Neural progenitor cell (in vitro differentiated cells): Measurements from ENCODE around the gene MAP3K1. TPM values are rescaled to one million over a fixed set of nuclear protein-coding genes. Genes with fewer than 3 reads are reported as not detected.

Source experiments
- DNase-seq: peaks from one replicate; pipeline ENCODE4 v3.0.0-alpha.2; 2016; ENCODE audit warnings: low spot score
- H2AFZ ChIP-seq: fragments of 200-600 bp; sonication (generic); replicated peaks from 2 replicates; pipeline ENCODE4 v1.6.1; 2016; ENCODE audit warnings: antibody characterized with exemption
- H3F3A ChIP-seq: fragments of 200-600 bp; sonication (generic); 2 replicates; pipeline ENCODE4 v1.6.1; 2016; ENCODE audit warnings: antibody characterized with exemption, low read depth
- H3K27ac ChIP-seq: fragments of 200-600 bp; sonication (generic); 2 replicates; pipeline ENCODE4 v1.5.1; 2016; ENCODE audit warnings: mild to moderate bottlenecking
- H3K27me3 ChIP-seq: fragments of 200-600 bp; sonication (generic); 2 replicates; pipeline ENCODE4 v1.6.1; 2016; ENCODE audit warnings: mild to moderate bottlenecking, moderate library complexity
- H3K36me3 ChIP-seq: fragments of 200-600 bp; sonication (generic); 2 replicates; pipeline ENCODE4 v1.5.1; 2016
- H3K4me1 ChIP-seq: fragments of 200-600 bp; sonication (generic); 2 replicates; pipeline ENCODE4 v1.6.1; 2016; ENCODE audit warnings: mixed run types
- H3K4me2 ChIP-seq: fragments of 200-600 bp; sonication (generic); 2 replicates; pipeline ENCODE4 v1.6.1; 2016
- H3K4me3 ChIP-seq: fragments of 200-600 bp; sonication (generic); 2 replicates; pipeline ENCODE4 v1.5.1; 2016
- H3K79me2 ChIP-seq: fragments of 200-600 bp; sonication (generic); 2 replicates; pipeline ENCODE4 v1.6.1; 2016; ENCODE audit warnings: low read depth
- H3K9ac ChIP-seq: fragments of 200-600 bp; sonication (generic); 2 replicates; pipeline ENCODE4 v1.6.1; 2016
- H3K9me3 ChIP-seq: fragments of 200-600 bp; sonication (generic); 2 replicates; pipeline ENCODE4 v1.5.1; 2016; ENCODE audit warnings: low read depth
- H4K20me1 ChIP-seq: fragments of 200-600 bp; sonication (generic); 2 replicates; pipeline ENCODE4 v1.6.1; 2016; ENCODE audit warnings: low read depth
- H3K27ac Mint-ChIP-seq: 3 replicates; pipeline ENCODE4 v1.8.0; 2021; ENCODE audit warnings: mixed read lengths
- H3K27me3 Mint-ChIP-seq: 2 replicates; pipeline ENCODE4 v1.8.0; 2022; ENCODE audit warnings: low read depth, mild to moderate bottlenecking, inconsistent platforms, moderate library complexity, mixed read lengths; ENCODE audit not compliant: insufficient read depth
- H3K36me3 Mint-ChIP-seq: 3 replicates; pipeline ENCODE4 v1.8.0; 2021; ENCODE audit warnings: mixed read lengths
- H3K4me1 Mint-ChIP-seq: 3 replicates; pipeline ENCODE4 v1.8.0; 2021; ENCODE audit warnings: mixed read lengths
- H3K4me3 Mint-ChIP-seq: 3 replicates; pipeline ENCODE4 v1.8.0; 2021; ENCODE audit warnings: mild to moderate bottlenecking, moderate library complexity, mixed read lengths
- H3K9me3 Mint-ChIP-seq: 3 replicates; pipeline ENCODE4 v1.8.0; 2020; ENCODE audit warnings: mixed read lengths
- EZH2 ChIP-seq: fragments of 200-600 bp; sonication (generic); IDR thresholded peaks from 2 replicates; pipeline ENCODE4 v1.6.1; 2017; ENCODE audit warnings: antibody characterized with exemption, mild to moderate bottlenecking, moderate library complexity
- EZH2phosphoT487 ChIP-seq: fragments of 200-600 bp; sonication (generic); IDR thresholded peaks from 2 replicates; pipeline ENCODE4 v1.6.1; 2017; ENCODE audit warnings: antibody characterized with exemption
- total RNA-seq: library from RNA; depleted of rRNA; stranded (reverse); fragments of >200 nt; gene quantifications from 2 replicates; pipeline ENCODE4 v1.2.3, GENCODE V29; 2015; ENCODE audit warnings: low replicate concordance
- TF ChIP-seq, protein P1 (sequence below): fragments of 200-600 bp; sonication (generic); IDR thresholded peaks from 2 replicates; pipeline ENCODE4 v1.5.1; 2017; ENCODE audit warnings: antibody characterized with exemption, mild to moderate bottlenecking

Gene MAP3K1
- total RNA-seq, 1 donor from 2014 or later, result 22.2 TPM

DNA sequence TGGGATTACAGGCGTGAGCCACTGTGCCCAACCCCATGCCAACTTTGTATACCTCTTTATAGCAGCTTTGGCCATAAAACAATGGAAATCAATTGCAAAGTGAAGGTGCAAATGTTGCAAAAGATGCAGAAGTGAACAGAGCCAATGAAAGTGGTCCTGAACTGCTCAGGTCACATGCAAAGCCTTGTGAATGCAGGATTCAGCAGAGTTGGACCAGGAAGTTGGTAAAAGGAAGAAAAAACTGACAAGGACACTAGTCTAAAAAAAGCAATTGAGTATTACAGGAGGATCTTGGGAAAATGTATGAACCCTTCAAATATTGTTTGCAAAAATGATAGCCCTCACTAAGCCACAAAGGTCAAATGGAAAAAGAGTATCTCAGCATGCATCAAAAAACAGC, 4.5 kb upstream of the MAP3K1 start:
- Histone ChIP-seq H3K36me3 (no peaks in the 10 kb centered on the region), H3K27me3 (peaks cover 24% of the 10 kb centered on the region), H3K4me1 (peaks cover 10% of the 10 kb centered on the region), H2AFZ (no peak overlapping the region), H3K9ac (no peak overlapping the region), H3K4me3 (no peak overlapping the region), H3K27ac (no peak overlapping the region), H4K20me1 (no peaks in the 10 kb centered on the region), H3K4me2 (no peak overlapping the region), H3F3A (peaks cover 19% of the 10 kb centered on the region), H3K79me2 (no peaks in the 10 kb centered on the region), H3K9me3 (no peaks in the 10 kb centered on the region)
- H3K36me3 Mint-ChIP-seq, result no peaks in the 10 kb centered on the region
- peaks cover 11% of the 10 kb centered on the region for H3K27me3 Mint-ChIP-seq
- H3K4me3 Mint-ChIP-seq, result no peak overlapping the region
- no peak for TF ChIP-seq EZH2phosphoT487
- H3K9me3 Mint-ChIP-seq, result no peaks in the 10 kb centered on the region
- DNase-seq, result no peak
- H3K4me1 Mint-ChIP-seq, result peaks cover 6% of the 10 kb centered on the region
- H3K27ac Mint-ChIP-seq, result no peak overlapping the region

DNA sequence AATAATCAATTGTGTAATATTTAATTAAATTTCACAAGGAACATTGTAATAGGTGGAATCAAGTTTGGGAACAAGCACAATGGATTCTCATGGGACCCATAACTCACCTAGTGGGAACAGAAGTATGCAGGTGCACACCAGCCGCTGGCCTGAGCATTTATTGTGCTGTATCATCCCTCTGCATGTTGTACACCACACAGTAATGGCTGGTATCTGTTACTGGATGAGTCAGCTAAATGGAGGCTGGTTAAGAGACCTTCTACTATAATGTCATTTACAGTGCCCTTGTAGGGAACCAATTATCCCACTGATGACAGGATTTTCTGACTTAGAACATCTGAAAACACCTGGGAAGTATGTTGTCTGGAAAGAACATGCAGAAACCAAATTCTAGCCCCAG, 3.2 kb upstream of the MAP3K1 start:
- H3K36me3 ChIP-seq, result no peaks in the 10 kb centered on the region
- peaks cover 27% of the 10 kb centered on the region for H3K27me3 ChIP-seq
- Mint-ChIP-seq H3K9me3 (no peaks in the 10 kb centered on the region), H3K36me3 (no peaks in the 10 kb centered on the region), H3K27me3 (peaks cover 11% of the 10 kb centered on the region), H3K4me3 (no peak overlapping the region), H3K4me1 (peaks cover 7% of the 10 kb centered on the region), H3K27ac (no peak overlapping the region)
- H3K79me2 ChIP-seq, result peaks cover 10% of the 10 kb centered on the region
- H2AFZ ChIP-seq, result no peak overlapping the region
- H3K27ac ChIP-seq, result no peak overlapping the region
- H3K4me3 ChIP-seq, result no peak overlapping the region
- TF ChIP-seq, protein P1, sequence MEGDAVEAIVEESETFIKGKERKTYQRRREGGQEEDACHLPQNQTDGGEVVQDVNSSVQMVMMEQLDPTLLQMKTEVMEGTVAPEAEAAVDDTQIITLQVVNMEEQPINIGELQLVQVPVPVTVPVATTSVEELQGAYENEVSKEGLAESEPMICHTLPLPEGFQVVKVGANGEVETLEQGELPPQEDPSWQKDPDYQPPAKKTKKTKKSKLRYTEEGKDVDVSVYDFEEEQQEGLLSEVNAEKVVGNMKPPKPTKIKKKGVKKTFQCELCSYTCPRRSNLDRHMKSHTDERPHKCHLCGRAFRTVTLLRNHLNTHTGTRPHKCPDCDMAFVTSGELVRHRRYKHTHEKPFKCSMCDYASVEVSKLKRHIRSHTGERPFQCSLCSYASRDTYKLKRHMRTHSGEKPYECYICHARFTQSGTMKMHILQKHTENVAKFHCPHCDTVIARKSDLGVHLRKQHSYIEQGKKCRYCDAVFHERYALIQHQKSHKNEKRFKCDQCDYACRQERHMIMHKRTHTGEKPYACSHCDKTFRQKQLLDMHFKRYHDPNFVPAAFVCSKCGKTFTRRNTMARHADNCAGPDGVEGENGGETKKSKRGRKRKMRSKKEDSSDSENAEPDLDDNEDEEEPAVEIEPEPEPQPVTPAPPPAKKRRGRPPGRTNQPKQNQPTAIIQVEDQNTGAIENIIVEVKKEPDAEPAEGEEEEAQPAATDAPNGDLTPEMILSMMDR, result no peak
- TF ChIP-seq EZH2phosphoT487 (no peak), EZH2 (no peak)
- H3K9me3 ChIP-seq, result no peaks in the 10 kb centered on the region
- H3K9ac ChIP-seq, result no peak overlapping the region
- H3K4me1 ChIP-seq, result peaks cover 13% of the 10 kb centered on the region
- DNase-seq, result no peak
- H3F3A ChIP-seq, result peaks cover 27% of the 10 kb centered on the region
- no peak overlapping the region for H3K4me2 ChIP-seq
- peaks cover 11% of the 10 kb centered on the region for H4K20me1 ChIP-seq

DNA sequence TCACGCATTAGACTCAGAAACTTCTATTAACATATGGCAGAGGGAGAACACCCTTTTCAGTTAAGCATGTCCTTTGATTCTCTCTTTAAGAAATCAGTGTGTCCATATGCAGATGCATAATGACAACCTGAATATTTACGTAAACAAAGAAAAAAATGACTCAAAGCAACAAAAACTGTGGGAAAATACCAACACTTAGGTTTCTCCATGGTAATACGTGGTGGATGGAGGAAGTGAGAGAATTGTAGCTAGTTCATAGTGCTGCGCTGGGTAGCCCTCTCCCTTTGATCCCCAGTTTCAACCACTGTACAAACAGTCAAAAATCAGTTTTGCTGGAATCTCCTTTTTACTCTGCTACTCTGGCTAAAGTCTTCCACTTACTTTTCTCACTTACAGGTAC, 2.0 kb upstream of the MAP3K1 start:
- Histone ChIP-seq H3K4me1 (peaks cover 22% of the 10 kb centered on the region), H4K20me1 (peaks cover 23% of the 10 kb centered on the region), H3K36me3 (no peaks in the 10 kb centered on the region), H3K4me2 (peak overlapping the region; percentile 92), H3K79me2 (peaks cover 22% of the 10 kb centered on the region), H3F3A (peaks cover 27% of the 10 kb centered on the region), H3K27me3 (peaks cover 38% of the 10 kb centered on the region), H3K9me3 (no peaks in the 10 kb centered on the region), H3K4me3 (no peak overlapping the region), H3K9ac (no peak overlapping the region), H3K27ac (no peak overlapping the region), H2AFZ (no peak overlapping the region)
- no peak for DNase-seq
- peaks cover 9% of the 10 kb centered on the region for H3K27me3 Mint-ChIP-seq
- peaks cover 14% of the 10 kb centered on the region for H3K4me1 Mint-ChIP-seq
- no peak overlapping the region for H3K27ac Mint-ChIP-seq
- no peaks in the 10 kb centered on the region for H3K36me3 Mint-ChIP-seq
- no peak for TF ChIP-seq EZH2
- no peak for TF ChIP-seq EZH2phosphoT487
- TF ChIP-seq, protein P1, result no peak
- peak overlapping the region; percentile 85 for H3K4me3 Mint-ChIP-seq
- H3K9me3 Mint-ChIP-seq, result no peaks in the 10 kb centered on the region

DNA sequence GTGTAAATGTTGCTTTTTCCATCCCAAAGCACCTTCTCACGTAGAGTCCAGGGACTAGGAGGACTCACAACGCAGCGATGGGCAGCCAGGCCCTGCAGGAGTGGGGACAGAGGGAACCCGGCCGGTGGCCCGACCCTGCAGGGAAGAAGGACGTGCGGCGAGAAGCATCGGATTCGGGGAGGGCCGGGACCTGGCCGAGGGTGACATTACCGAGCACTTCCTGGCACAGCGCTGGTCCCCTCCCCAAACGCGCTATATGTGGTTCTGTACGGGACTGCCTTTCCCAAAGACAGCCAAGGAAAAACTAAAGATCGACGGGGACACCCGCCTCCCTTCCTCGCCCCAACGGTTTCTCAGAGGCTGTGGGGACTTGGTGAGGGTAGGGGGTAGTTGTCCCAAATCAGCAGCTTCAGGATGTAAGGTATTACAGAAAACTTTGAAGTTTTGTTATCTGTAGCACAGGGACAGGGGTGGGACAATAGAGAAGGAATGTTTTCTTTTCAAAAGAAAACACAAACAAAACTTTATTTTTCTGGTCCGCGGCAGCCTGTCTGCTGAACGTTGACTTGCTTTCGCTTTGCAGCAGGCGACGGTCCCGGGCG, 887 bp upstream of the MAP3K1 start:
- peak overlapping the region; percentile 94 for H3K4me3 ChIP-seq
- TF ChIP-seq, protein P1, result no peak
- TF ChIP-seq EZH2phosphoT487 (no peak), EZH2 (peak; percentile 46)
- Mint-ChIP-seq H3K9me3 (no peaks in the 10 kb centered on the region), H3K36me3 (no peaks in the 10 kb centered on the region), H3K27me3 (peaks cover 9% of the 10 kb centered on the region), H3K4me3 (peak overlapping the region; percentile 85), H3K4me1 (peaks cover 18% of the 10 kb centered on the region), H3K27ac (no peak overlapping the region)
- peaks cover 34% of the 10 kb centered on the region for H4K20me1 ChIP-seq
- H3K9ac ChIP-seq, result no peak overlapping the region
- H3K36me3 ChIP-seq, result no peaks in the 10 kb centered on the region
- peak; percentile 66 for DNase-seq
- H3K79me2 ChIP-seq, result peaks cover 33% of the 10 kb centered on the region
- H3K4me2 ChIP-seq, result peak overlapping the region; percentile 92
- H3K27me3 ChIP-seq, result peaks cover 38% of the 10 kb centered on the region
- peaks cover 27% of the 10 kb centered on the region for H3F3A ChIP-seq
- H3K9me3 ChIP-seq, result no peaks in the 10 kb centered on the region
- H3K27ac ChIP-seq, result no peak overlapping the region
- peaks cover 22% of the 10 kb centered on the region for H3K4me1 ChIP-seq
- H2AFZ ChIP-seq, result peak overlapping the region; percentile 96
